HepG2 (cell line): ENCODE results near the gene PKP3. TPM values are rescaled to one million over a fixed set of nuclear protein-coding genes. Genes with fewer than 3 reads are reported as not detected.

Experiments used
- ATAC-seq: fragments of 200-7000 bp; cut with Tn5 transposase; 3 replicates; pipeline ENCODE4 v1.9.1; 2020; ENCODE audit warnings: mild to moderate bottlenecking, moderate library complexity
- BruUV-seq: library from RNA; stranded (reverse); fragments of 400-500 nt; replicated peaks from 2 replicates; lab custom pipeline; 2021; lab: Mats Ljungman, UMichigan
- CTCF ChIA-PET: fragments of 300-600 bp; formaldehyde crosslinking; extraction: SDS; loops from one replicate; lab custom pipeline; 2021; ENCODE audit warnings: low total read pairs, inconsistent platforms, low intra/inter-chr PET ratio; lab: Yijun Ruan, JAX
- POLR2A ChIA-PET: fragments of 350-600 bp; sonication (Branson Sonifier 250); formaldehyde crosslinking; loops from one replicate; lab custom pipeline; 2020; ENCODE audit warnings: antibody characterized with exemption, inconsistent platforms; lab: Yijun Ruan, JAX
- DNase-seq: peaks from one replicate; pipeline ENCODE4 v3.0.0-alpha.2; 2015; ENCODE audit warnings: low spot score
- FAIRE-seq: peaks from 3 replicates; lab custom pipeline; 2011; peaks lifted over from hg19 to GRCh38; lab: Jason Lieb, UNC
- H2AFZ ChIP-seq: one replicate; pipeline ENCODE4 v1.6.1; 2011; ENCODE audit warnings: low read length, inconsistent platforms
- H3K27ac ChIP-seq: fragments of 300-600 bp; 3 replicates; pipeline ENCODE4 v1.8.0; 2011; ENCODE audit warnings: mixed run types, mild to moderate bottlenecking, mixed read lengths, low read length, inconsistent platforms; ENCODE audit not compliant: insufficient read depth; ENCODE audit errors: extremely low read length
- H3K27me3 ChIP-seq, 2 experiments: fragments of 200-600 bp in 1 of 2; 2 replicates in 1 of 2; 3 replicates in 1 of 2; pipeline versions ENCODE4 v1.6.0 to v1.8.0; 2011; ENCODE audit warnings: low read length in 2 of 2, mild to moderate bottlenecking in 2 of 2, moderate library complexity in 2 of 2, inconsistent platforms in 1 of 2; ENCODE audit not compliant: insufficient read depth in 2 of 2, control insufficient read depth in 1 of 2
- H3K36me3 ChIP-seq, 2 experiments: fragments of 200-600 bp in 1 of 2; replicated peaks in 1 of 2; 2 replicates in 1 of 2; 3 replicates in 1 of 2; pipeline versions ENCODE4 v1.5.1 to v1.8.0; 2011; ENCODE audit warnings: low read length in 2 of 2, inconsistent platforms in 1 of 2; ENCODE audit not compliant: insufficient read depth in 2 of 2, control insufficient read depth in 1 of 2
- H3K4me1 ChIP-seq: 2 replicates; pipeline ENCODE4 v1.5.1; 2012; ENCODE audit warnings: low read length, inconsistent platforms; ENCODE audit not compliant: insufficient read depth
- H3K4me2 ChIP-seq: 2 replicates; pipeline ENCODE4 v1.6.0; 2011; ENCODE audit warnings: low read depth, low read length, inconsistent platforms
- H3K4me3 ChIP-seq, 3 experiments: fragments of 200-600 bp in 1 of 3; sonication (generic), shearing (Covaris generic) in 1 of 3; replicated peaks in 1 of 3; 2 replicates each; pipeline ENCODE4 v1.5.1; 2011 to 2016; ENCODE audit warnings: low read length in 3 of 3, inconsistent platforms in 2 of 3, low read depth in 2 of 3, mild to moderate bottlenecking in 2 of 3, control low read depth in 1 of 3, mixed read lengths in 1 of 3; ENCODE audit not compliant: insufficient read depth in 1 of 3
- H3K79me2 ChIP-seq: one replicate; pipeline ENCODE4 v1.6.1; 2011; ENCODE audit warnings: low read length, inconsistent platforms; ENCODE audit not compliant: insufficient read depth
- H3K9ac ChIP-seq: 2 replicates; pipeline ENCODE4 v1.6.0; 2011; ENCODE audit warnings: mild to moderate bottlenecking, low read depth, low read length, inconsistent platforms; ENCODE audit not compliant: insufficient read depth
- H3K9me3 ChIP-seq: 2 replicates; pipeline ENCODE4 v1.5.1; 2012; ENCODE audit warnings: mild to moderate bottlenecking, low read length
- H4K20me1 ChIP-seq: 2 replicates; pipeline ENCODE4 v1.6.0; 2011; ENCODE audit warnings: inconsistent platforms, mild to moderate bottlenecking, low read length, moderate library complexity; ENCODE audit not compliant: insufficient read depth
- GLI4 ChIP-seq: sonication (generic); formaldehyde crosslinking; IDR thresholded peaks from 2 replicates; pipeline ENCODE4 v1.5.1; 2020; ENCODE audit warnings: missing genetic modification reagents, mild to moderate bottlenecking, moderate library complexity, borderline replicate concordance
- MATR3 ChIP-seq: sonication (generic); formaldehyde crosslinking; IDR thresholded peaks from 2 replicates; pipeline ENCODE4 v1.4.0; 2020; ENCODE audit warnings: missing genetic modification reagents
- MEF2D ChIP-seq: sonication (generic); formaldehyde crosslinking; IDR thresholded peaks from 2 replicates; pipeline ENCODE4 v1.5.1; 2020; ENCODE audit warnings: mild to moderate bottlenecking, missing genetic modification reagents
- WGBS: methylation state at CpG from one replicate; pipeline ENCODE4 v1.1.6; 2017; ENCODE audit warnings: low lambda C conversion rate; 5-methylcytosine and 5-hydroxymethylcytosine counted together
- in situ Hi-C: cut with HindIII; loops from 2 replicates; pipeline ENCODE4 v1.10.0; 2017; ENCODE audit warnings: low pct_unique_long_range_greater_than_20kb; ENCODE audit not compliant: extremely low pct_ligation_motif_present
- intact Hi-C: fragments of 100-400 bp; cut with micrococcal nuclease; formaldehyde crosslinking; loops from one replicate; pipeline ENCODE4 v1.10.0; 2022; ENCODE audit not compliant: unreplicated experiment
- polyA plus RNA-seq, 8 experiments: library from polyadenylated mRNA; depleted of rRNA in 3 of 8; stranded (reverse) in 7 of 8; unstranded in 1 of 8; fragments of >200 nt; fragmentation: Illumina TruSeq in 4 of 8; extraction: Trizol in 4 of 8; gene quantifications; 2 replicates each; pipeline versions ENCODE4 v1.2.1 to v1.2.3, GENCODE V29; 2011 to 2016; ENCODE audit warnings: low read depth in 4 of 8, missing spikeins in 1 of 8, mixed read lengths in 1 of 8; ENCODE audit not compliant: insufficient read depth in 1 of 8
- total RNA-seq, 5 experiments: library from RNA; depleted of rRNA; stranded (reverse); fragments of >200 nt; fragmentation: Illumina TruSeq; extraction: Trizol; gene quantifications; 2 replicates each; pipeline ENCODE4 v1.2.3, GENCODE V29; 2016; ENCODE audit warnings: low read depth in 1 of 5
- TF ChIP-seq, protein P1 (sequence below): sonication (generic); formaldehyde crosslinking; IDR thresholded peaks from 2 replicates; pipeline ENCODE4 v1.9.0; 2021; ENCODE audit warnings: missing genetic modification reagents, borderline replicate concordance
- TF ChIP-seq, protein P2 (sequence below): fragments of 450-650 bp; IDR thresholded peaks from 2 replicates; pipeline ENCODE4 v1.6.1; 2017; ENCODE audit warnings: mild to moderate bottlenecking
- TF ChIP-seq, protein P3 (sequence below): sonication (generic); formaldehyde crosslinking; conservative IDR thresholded peaks from 2 replicates; pipeline ENCODE4 v1.5.0; 2020; ENCODE audit warnings: missing genetic modification reagents

The PKP3 gene
- total and polyA plus RNA-seq, 2 of the 13 experiments (the other 11 are each of a cell fraction or from before 2014, with no cell fraction given), result 18.0 to 28.7 TPM

DNA sequence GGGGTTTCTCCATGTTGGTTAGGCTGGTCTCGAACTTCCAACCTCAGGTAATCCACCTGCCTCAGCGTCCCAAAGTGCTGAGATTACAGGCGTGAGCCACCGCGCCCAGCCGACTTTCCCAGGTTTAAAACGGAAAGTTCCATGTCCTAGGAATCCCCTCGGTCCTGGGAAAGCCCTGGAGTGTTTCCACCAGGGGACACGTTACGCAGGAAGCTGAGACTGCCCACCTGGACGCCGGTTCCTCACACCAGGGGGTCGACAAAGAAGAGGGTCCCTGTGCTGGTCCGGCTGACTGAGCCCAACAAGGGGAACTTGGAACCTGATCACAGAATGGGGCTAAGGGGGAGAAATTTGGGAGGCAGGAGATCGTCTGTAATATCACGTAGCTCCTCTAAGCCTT, 28.2 kb upstream of the PKP3 start:
- TF ChIP-seq, protein P1, sequence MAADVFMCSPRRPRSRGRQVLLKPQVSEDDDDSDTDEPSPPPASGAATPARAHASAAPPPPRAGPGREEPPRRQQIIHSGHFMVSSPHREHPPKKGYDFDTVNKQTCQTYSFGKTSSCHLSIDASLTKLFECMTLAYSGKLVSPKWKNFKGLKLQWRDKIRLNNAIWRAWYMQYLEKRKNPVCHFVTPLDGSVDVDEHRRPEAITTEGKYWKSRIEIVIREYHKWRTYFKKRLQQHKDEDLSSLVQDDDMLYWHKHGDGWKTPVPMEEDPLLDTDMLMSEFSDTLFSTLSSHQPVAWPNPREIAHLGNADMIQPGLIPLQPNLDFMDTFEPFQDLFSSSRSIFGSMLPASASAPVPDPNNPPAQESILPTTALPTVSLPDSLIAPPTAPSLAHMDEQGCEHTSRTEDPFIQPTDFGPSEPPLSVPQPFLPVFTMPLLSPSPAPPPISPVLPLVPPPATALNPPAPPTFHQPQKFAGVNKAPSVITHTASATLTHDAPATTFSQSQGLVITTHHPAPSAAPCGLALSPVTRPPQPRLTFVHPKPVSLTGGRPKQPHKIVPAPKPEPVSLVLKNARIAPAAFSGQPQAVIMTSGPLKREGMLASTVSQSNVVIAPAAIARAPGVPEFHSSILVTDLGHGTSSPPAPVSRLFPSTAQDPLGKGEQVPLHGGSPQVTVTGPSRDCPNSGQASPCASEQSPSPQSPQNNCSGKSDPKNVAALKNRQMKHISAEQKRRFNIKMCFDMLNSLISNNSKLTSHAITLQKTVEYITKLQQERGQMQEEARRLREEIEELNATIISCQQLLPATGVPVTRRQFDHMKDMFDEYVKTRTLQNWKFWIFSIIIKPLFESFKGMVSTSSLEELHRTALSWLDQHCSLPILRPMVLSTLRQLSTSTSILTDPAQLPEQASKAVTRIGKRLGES, result no peak
- TF ChIP-seq MEF2D (CRISPR knock-in tag), result no peak
- TF ChIP-seq, protein P2, sequence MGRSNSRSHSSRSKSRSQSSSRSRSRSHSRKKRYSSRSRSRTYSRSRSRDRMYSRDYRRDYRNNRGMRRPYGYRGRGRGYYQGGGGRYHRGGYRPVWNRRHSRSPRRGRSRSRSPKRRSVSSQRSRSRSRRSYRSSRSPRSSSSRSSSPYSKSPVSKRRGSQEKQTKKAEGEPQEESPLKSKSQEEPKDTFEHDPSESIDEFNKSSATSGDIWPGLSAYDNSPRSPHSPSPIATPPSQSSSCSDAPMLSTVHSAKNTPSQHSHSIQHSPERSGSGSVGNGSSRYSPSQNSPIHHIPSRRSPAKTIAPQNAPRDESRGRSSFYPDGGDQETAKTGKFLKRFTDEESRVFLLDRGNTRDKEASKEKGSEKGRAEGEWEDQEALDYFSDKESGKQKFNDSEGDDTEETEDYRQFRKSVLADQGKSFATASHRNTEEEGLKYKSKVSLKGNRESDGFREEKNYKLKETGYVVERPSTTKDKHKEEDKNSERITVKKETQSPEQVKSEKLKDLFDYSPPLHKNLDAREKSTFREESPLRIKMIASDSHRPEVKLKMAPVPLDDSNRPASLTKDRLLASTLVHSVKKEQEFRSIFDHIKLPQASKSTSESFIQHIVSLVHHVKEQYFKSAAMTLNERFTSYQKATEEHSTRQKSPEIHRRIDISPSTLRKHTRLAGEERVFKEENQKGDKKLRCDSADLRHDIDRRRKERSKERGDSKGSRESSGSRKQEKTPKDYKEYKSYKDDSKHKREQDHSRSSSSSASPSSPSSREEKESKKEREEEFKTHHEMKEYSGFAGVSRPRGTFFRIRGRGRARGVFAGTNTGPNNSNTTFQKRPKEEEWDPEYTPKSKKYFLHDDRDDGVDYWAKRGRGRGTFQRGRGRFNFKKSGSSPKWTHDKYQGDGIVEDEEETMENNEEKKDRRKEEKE, result no peak
- TF ChIP-seq, protein P3, sequence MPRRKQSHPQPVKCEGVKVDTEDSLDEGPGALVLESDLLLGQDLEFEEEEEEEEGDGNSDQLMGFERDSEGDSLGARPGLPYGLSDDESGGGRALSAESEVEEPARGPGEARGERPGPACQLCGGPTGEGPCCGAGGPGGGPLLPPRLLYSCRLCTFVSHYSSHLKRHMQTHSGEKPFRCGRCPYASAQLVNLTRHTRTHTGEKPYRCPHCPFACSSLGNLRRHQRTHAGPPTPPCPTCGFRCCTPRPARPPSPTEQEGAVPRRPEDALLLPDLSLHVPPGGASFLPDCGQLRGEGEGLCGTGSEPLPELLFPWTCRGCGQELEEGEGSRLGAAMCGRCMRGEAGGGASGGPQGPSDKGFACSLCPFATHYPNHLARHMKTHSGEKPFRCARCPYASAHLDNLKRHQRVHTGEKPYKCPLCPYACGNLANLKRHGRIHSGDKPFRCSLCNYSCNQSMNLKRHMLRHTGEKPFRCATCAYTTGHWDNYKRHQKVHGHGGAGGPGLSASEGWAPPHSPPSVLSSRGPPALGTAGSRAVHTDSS (CRISPR knock-in tag), result no peak
- TF ChIP-seq GLI4 (CRISPR knock-in tag), result no peak
- no peak for TF ChIP-seq MATR3
- in situ Hi-C loops (loop anchor here (5.0 kb wide), 1 partner anchor 64 kb away; no protein-coding TSS in a partner anchor), intact Hi-C loops (no loop called here)
- ATAC-seq (no peak), DNase-seq (no peak), FAIRE-seq (no peak)
- ChIA-PET POLR2A (no interaction called here), CTCF (no interaction called here)
- Histone ChIP-seq H3K4me2 (no peak overlapping the region), H3K27me3 (peaks cover 8 to 34% of the 10 kb centered on the region in 2 experiments), H3K36me3 (no peaks in the 10 kb centered on the region), H3K9ac (no peak overlapping the region), H3K79me2 (no peaks in the 10 kb centered on the region), H3K4me3 (no peak overlapping the region), H4K20me1 (0 out of 2 replicates have a peak, but pooled peaks cover 2% of the 10 kb centered on the region), H2AFZ (no peak overlapping the region), H3K4me1 (peaks cover 28% of the 10 kb centered on the region), H3K27ac (no peak overlapping the region), H3K9me3 (peaks cover 6% of the 10 kb centered on the region)
- 40% methylated on average over 10 of the region's 16 CpGs for WGBS
- no TSS peak for BruUV-seq
